Endodermal cell (in vitro differentiated cells): ENCODE results near the gene NEB. TPM values are rescaled to one million over a fixed set of nuclear protein-coding genes. Genes with fewer than 3 reads are reported as not detected.

Source experiments
- DNase-seq: peaks from one replicate; pipeline ENCODE4 v3.0.0-alpha.2; 2017
- H3K27ac ChIP-seq: 2 replicates; pipeline ENCODE4 v1.5.1; 2013; ENCODE audit warnings: mild to moderate bottlenecking, low read depth, low read length, moderate library complexity
- H3K27me3 ChIP-seq: 2 replicates; pipeline ENCODE4 v1.6.1; 2013; ENCODE audit warnings: mild to moderate bottlenecking, low read length, moderate library complexity; ENCODE audit not compliant: insufficient read depth, control insufficient read depth, poor library complexity, severe bottlenecking
- H3K36me3 ChIP-seq: 2 replicates; pipeline ENCODE4 v1.7.0; 2013; ENCODE audit warnings: mild to moderate bottlenecking, low read length, moderate library complexity; ENCODE audit not compliant: control insufficient read depth, insufficient read depth
- H3K4me1 ChIP-seq: one replicate; pipeline ENCODE4 v1.7.0; 2013; ENCODE audit warnings: low read length; ENCODE audit not compliant: control insufficient read depth, insufficient read depth
- H3K4me3 ChIP-seq: 2 replicates; pipeline ENCODE4 v1.5.1; 2013; ENCODE audit warnings: mild to moderate bottlenecking, low read length, moderate library complexity
- H3K9ac ChIP-seq: 2 replicates; pipeline ENCODE4 v1.6.1; 2013; ENCODE audit warnings: mild to moderate bottlenecking, low read length, moderate library complexity; ENCODE audit not compliant: poor library complexity, severe bottlenecking; ENCODE audit errors: extremely low read depth
- H3K9me3 ChIP-seq: 2 replicates; pipeline ENCODE4 v1.6.1; 2013; ENCODE audit warnings: mild to moderate bottlenecking, low read length, moderate library complexity; ENCODE audit not compliant: control insufficient read depth
- H3K27ac Mint-ChIP-seq: 2 replicates; pipeline ENCODE4 v1.8.0; 2020; ENCODE audit warnings: mixed read lengths
- H3K27me3 Mint-ChIP-seq: 2 replicates; pipeline ENCODE4 v1.8.0; 2021; ENCODE audit warnings: mild to moderate bottlenecking, mixed read lengths; ENCODE audit not compliant: insufficient read depth
- H3K36me3 Mint-ChIP-seq: 2 replicates; pipeline ENCODE4 v1.8.0; 2020; ENCODE audit warnings: low read depth, mixed read lengths
- H3K4me1 Mint-ChIP-seq: 2 replicates; pipeline ENCODE4 v1.8.0; 2020; ENCODE audit warnings: mixed read lengths
- H3K4me3 Mint-ChIP-seq: 2 replicates; pipeline ENCODE4 v1.8.0; 2020; ENCODE audit warnings: mild to moderate bottlenecking, moderate library complexity, mixed read lengths
- H3K9me3 Mint-ChIP-seq: 2 replicates; pipeline ENCODE4 v1.8.0; 2020; ENCODE audit warnings: mild to moderate bottlenecking, mixed read lengths
- WGBS, 2 experiments: methylation state at CpG; one replicate each; pipeline versions ENCODE4 v1.1.5 to v1.1.7; 2013; ENCODE audit warnings: missing lambda C conversion rate in 2 of 2, mixed read lengths in 1 of 2; ENCODE audit not compliant: insufficient coverage in 1 of 2, insufficient read length in 1 of 2; 5-methylcytosine and 5-hydroxymethylcytosine counted together
- total RNA-seq, 2 donors: library from RNA; stranded (reverse); fragmentation: NEBNext Ultra II Directional in 1 of 2; extraction: Animal tissue kit (Norgen Biotek cat#: 25700) in 1 of 2; gene quantifications; 2 replicates in 1 of 2; 3 replicates in 1 of 2; pipeline ENCODE4 v1.2.1, GENCODE V29; 2021
- TF ChIP-seq, protein P1 (sequence below): fragments of 200-600 bp; sonication (generic); conservative IDR thresholded peaks from 2 replicates; pipeline ENCODE4 v1.5.0; 2021; ENCODE audit warnings: antibody characterized with exemption, mild to moderate bottlenecking

NEB gene
- total RNA-seq, 2 donors from 2014 or later: 4.4 to 5.4 TPM

DNA sequence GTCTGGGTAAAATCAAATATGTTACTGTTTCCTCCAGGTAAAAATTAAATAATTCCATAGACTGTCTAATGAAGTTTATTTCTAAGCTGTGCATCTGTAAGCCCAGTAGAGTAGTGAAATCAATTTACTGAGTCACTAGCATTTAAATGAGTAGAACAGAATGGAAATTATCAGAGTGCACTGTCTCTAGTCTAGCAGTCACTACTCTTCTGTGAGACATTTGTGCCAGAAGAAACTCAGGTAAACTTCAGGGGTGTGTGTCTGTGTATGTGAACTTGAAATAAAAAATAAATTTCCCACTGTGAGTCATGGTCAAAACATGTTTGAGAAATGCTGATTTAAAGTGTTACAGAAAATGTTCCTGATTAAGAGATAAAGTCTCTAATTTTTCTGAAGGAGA is 178.2 kb downstream of the NEB start:
- Mint-ChIP-seq H3K27me3 (no peaks in the 10 kb centered on the region), H3K27ac (no peak overlapping the region)

DNA sequence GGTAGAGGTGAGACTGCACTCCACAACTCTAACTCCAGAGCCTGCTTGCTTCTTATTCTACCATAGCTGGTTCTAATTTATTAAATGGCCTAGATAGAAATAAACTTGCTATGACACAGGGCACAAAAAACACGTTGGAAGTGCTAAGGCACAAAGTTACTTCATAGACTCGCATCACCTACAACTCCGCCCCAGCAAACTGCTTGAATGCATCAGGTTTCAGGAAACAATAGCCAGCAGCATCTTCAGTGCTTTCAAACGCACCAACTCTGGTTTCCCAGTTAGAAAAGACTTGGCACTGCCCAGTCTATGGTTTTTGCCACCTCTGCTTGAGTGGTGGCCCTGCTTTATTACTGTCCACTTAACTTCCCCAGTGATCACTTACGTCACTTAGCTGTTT is 182.0 kb downstream of the NEB start:
- H3K27me3 Mint-ChIP-seq: no peaks in the 10 kb centered on the region
- TF ChIP-seq, protein P1, sequence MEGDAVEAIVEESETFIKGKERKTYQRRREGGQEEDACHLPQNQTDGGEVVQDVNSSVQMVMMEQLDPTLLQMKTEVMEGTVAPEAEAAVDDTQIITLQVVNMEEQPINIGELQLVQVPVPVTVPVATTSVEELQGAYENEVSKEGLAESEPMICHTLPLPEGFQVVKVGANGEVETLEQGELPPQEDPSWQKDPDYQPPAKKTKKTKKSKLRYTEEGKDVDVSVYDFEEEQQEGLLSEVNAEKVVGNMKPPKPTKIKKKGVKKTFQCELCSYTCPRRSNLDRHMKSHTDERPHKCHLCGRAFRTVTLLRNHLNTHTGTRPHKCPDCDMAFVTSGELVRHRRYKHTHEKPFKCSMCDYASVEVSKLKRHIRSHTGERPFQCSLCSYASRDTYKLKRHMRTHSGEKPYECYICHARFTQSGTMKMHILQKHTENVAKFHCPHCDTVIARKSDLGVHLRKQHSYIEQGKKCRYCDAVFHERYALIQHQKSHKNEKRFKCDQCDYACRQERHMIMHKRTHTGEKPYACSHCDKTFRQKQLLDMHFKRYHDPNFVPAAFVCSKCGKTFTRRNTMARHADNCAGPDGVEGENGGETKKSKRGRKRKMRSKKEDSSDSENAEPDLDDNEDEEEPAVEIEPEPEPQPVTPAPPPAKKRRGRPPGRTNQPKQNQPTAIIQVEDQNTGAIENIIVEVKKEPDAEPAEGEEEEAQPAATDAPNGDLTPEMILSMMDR: no peak
- H3K27ac ChIP-seq: no peak overlapping the region
- H3K27me3 ChIP-seq: no peaks in the 10 kb centered on the region
- no peak overlapping the region for H3K4me3 ChIP-seq
- H3K4me1 Mint-ChIP-seq: no peaks in the 10 kb centered on the region
- no peak overlapping the region for H3K9ac ChIP-seq
- DNase-seq: no peak
- peaks cover 6% of the 10 kb centered on the region for H3K36me3 Mint-ChIP-seq
- no peaks in the 10 kb centered on the region for H3K9me3 ChIP-seq
- WGBS, 2 experiments: 83 to 88% methylated on average over 5 of the region's 5 CpGs
- H3K27ac Mint-ChIP-seq: no peak overlapping the region
- no peaks in the 10 kb centered on the region for H3K9me3 Mint-ChIP-seq
- no peaks in the 10 kb centered on the region for H3K36me3 ChIP-seq
- no peak overlapping the region for H3K4me3 Mint-ChIP-seq
- H3K4me1 ChIP-seq: no peaks in the 10 kb centered on the region

More for the DNA sequence above, 178.2 kb downstream of the NEB start:
- H3K4me3 ChIP-seq: no peak overlapping the region
- no peaks in the 10 kb centered on the region for H3K9me3 ChIP-seq
- no peaks in the 10 kb centered on the region for H3K4me1 Mint-ChIP-seq
- H3K27ac ChIP-seq: no peak overlapping the region
- no peak overlapping the region for H3K9ac ChIP-seq
- H3K4me3 Mint-ChIP-seq: no peak overlapping the region
- no peak for DNase-seq
- no peaks in the 10 kb centered on the region for H3K4me1 ChIP-seq
- peaks cover 8% of the 10 kb centered on the region for H3K36me3 Mint-ChIP-seq
- H3K27me3 ChIP-seq: no peaks in the 10 kb centered on the region
- H3K36me3 ChIP-seq: no peaks in the 10 kb centered on the region
- no peaks in the 10 kb centered on the region for H3K9me3 Mint-ChIP-seq
- TF ChIP-seq, protein P1: no peak

DNA sequence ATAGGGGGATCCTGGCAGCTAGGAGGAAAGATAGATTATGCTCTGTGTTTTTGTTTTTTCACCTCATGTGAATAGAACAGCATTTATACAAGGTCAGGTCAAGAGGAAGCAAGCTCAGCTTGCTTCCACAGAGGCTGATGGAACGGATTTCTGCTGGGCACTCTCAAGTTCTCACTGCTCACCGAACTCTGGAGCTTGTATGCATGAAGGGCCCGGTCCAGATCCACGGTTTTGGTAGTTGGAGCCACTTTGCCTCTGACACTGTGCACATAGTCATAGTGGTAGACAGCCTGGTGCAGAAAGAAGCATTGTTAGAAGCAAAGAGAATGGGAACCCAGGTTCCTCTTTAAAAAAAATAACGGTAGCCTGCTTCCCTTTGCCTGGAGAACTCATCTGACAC is 182.7 kb downstream of the NEB start:
- no peaks in the 10 kb centered on the region for H3K9me3 Mint-ChIP-seq
- H3K4me3 ChIP-seq: no peak overlapping the region
- no peak overlapping the region for H3K9ac ChIP-seq
- H3K36me3 Mint-ChIP-seq: peaks cover 6% of the 10 kb centered on the region
- WGBS, 2 experiments: 93 to 95% methylated on average over 5 of the region's 5 CpGs
- TF ChIP-seq, protein P1: no peak
- H3K27me3 ChIP-seq: no peaks in the 10 kb centered on the region
- no peaks in the 10 kb centered on the region for H3K4me1 Mint-ChIP-seq
- no peak overlapping the region for H3K4me3 Mint-ChIP-seq
- no peak for DNase-seq
- no peaks in the 10 kb centered on the region for H3K9me3 ChIP-seq
- H3K36me3 ChIP-seq: no peaks in the 10 kb centered on the region
- H3K27ac ChIP-seq: no peak overlapping the region
- no peak overlapping the region for H3K27ac Mint-ChIP-seq
- H3K27me3 Mint-ChIP-seq: no peaks in the 10 kb centered on the region
- H3K4me1 ChIP-seq: no peaks in the 10 kb centered on the region
